DOHH2 (cell line): Measurements from ENCODE around the gene ANKLE2.

Experiments
- EZH2phosphoT487 ChIP-seq: fragments of 200-600 bp; sonication (generic); IDR thresholded peaks from 2 replicates; pipeline ENCODE4 v1.6.1; 2017; ENCODE audit warnings: borderline replicate concordance, mild to moderate bottlenecking, antibody characterized with exemption, low read length, moderate library complexity, mixed read lengths
- TF ChIP-seq, protein P1 (sequence below): fragments of 200-600 bp; sonication (generic); IDR thresholded peaks from one replicate; pipeline ENCODE4 v1.5.1; 2014; ENCODE audit warnings: antibody characterized with exemption, mild to moderate bottlenecking, low read depth, low read length; ENCODE audit not compliant: poor library complexity, severe bottlenecking

DNA sequence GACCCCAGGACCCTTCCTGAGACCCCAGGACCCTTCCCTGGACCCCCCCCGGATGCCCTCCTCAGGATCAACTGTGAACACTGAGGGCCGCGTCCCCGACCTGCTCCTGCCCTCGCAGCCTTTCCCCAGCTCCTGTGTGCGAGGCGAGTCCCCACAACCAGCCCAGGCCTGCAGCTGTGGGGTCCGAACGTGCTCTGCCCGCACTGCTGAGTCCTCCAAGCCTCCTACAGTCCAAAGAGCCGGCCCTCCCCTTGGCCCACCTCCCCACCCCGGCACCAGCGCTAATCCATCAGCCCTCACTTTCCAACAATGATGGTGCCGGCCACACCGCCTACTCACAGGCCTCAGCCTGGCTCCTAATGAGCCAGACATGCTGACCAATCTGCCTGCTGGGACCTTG lies 26.2 kb upstream of the ANKLE2 start:
- TF ChIP-seq, protein P1, sequence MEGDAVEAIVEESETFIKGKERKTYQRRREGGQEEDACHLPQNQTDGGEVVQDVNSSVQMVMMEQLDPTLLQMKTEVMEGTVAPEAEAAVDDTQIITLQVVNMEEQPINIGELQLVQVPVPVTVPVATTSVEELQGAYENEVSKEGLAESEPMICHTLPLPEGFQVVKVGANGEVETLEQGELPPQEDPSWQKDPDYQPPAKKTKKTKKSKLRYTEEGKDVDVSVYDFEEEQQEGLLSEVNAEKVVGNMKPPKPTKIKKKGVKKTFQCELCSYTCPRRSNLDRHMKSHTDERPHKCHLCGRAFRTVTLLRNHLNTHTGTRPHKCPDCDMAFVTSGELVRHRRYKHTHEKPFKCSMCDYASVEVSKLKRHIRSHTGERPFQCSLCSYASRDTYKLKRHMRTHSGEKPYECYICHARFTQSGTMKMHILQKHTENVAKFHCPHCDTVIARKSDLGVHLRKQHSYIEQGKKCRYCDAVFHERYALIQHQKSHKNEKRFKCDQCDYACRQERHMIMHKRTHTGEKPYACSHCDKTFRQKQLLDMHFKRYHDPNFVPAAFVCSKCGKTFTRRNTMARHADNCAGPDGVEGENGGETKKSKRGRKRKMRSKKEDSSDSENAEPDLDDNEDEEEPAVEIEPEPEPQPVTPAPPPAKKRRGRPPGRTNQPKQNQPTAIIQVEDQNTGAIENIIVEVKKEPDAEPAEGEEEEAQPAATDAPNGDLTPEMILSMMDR: no peak
- no peak for TF ChIP-seq EZH2phosphoT487
